Uterus (tissue), 4 donors: ENCODE measurements around the gene ZC3H12A. TPM values are rescaled to one million over a fixed set of nuclear protein-coding genes. Genes with fewer than 3 reads are reported as not detected.

Experiments
- DNase-seq, 2 donors: peaks; one replicate each; pipeline ENCODE4 v3.0.0-alpha.2; 2019 to 2020
- H3K27ac ChIP-seq, 2 donors: fragments of 200-600 bp; sonication (generic); 1 replicate in 1 of 2; 2 replicates in 1 of 2; pipeline ENCODE4 v1.5.1; 2016 to 2018
- H3K27me3 ChIP-seq, 2 donors: fragments of 200-600 bp; sonication (generic); one replicate each; pipeline ENCODE4 v1.5.1; 2018 to 2019; ENCODE audit warnings: control low read depth in 1 of 2
- H3K36me3 ChIP-seq, 2 donors: fragments of 200-600 bp; sonication (generic); one replicate each; pipeline ENCODE4 v1.5.1; 2019; ENCODE audit warnings: control low read depth in 1 of 2
- H3K4me1 ChIP-seq, 2 donors: fragments of 200-600 bp; sonication (generic); one replicate each; pipeline ENCODE4 v1.5.1; 2018 to 2019; ENCODE audit warnings: control low read depth in 1 of 2
- H3K4me3 ChIP-seq, 2 donors: fragments of 200-600 bp; sonication (generic); 1 replicate in 1 of 2; 2 replicates in 1 of 2; pipeline ENCODE4 v1.5.1; 2018 to 2019; ENCODE audit warnings: mild to moderate bottlenecking in 1 of 2
- H3K9me3 ChIP-seq, 2 donors: fragments of 200-600 bp; sonication (generic); one replicate each; pipeline ENCODE4 v1.5.1; 2019; ENCODE audit warnings: control low read depth in 1 of 2
- POLR2A ChIP-seq, 2 donors: fragments of 450-650 bp; IDR thresholded peaks; one replicate each; pipeline ENCODE4 v1.6.1; 2016; ENCODE audit warnings: antibody characterized with exemption in 2 of 2, mild to moderate bottlenecking in 1 of 2, moderate library complexity in 1 of 2
- intact Hi-C: fragments of 100-400 bp; cut with DNase I; formaldehyde crosslinking; loops from one replicate; pipeline ENCODE4 v1.15.1; 2023; ENCODE audit warnings: low total_unique reads
- total RNA-seq, 4 donors: library from RNA; depleted of rRNA in 3 of 4; stranded (reverse); fragments of >200 nt in 3 of 4; gene quantifications; one replicate each; pipeline versions ENCODE4 v1.1.0 to v1.2.4, GENCODE V29; 2014 to 2023
- TF ChIP-seq, protein P1 (sequence below), 4 experiments: fragments of 200-600 bp in 2 of 4; fragments of 450-650 bp in 2 of 4; sonication (generic) in 2 of 4; IDR thresholded peaks; one replicate each; pipeline ENCODE4 v1.5.1; 2016 to 2019; ENCODE audit warnings: antibody characterized with exemption in 4 of 4, mild to moderate bottlenecking in 2 of 4, moderate library complexity in 1 of 4
- donor health status: DM: yes; HTN: yes; CAD: no.

The ZC3H12A gene
- total RNA-seq, 4 donors from 2014 or later: 2.5 to 11.5 (median 8.5) TPM

DNA sequence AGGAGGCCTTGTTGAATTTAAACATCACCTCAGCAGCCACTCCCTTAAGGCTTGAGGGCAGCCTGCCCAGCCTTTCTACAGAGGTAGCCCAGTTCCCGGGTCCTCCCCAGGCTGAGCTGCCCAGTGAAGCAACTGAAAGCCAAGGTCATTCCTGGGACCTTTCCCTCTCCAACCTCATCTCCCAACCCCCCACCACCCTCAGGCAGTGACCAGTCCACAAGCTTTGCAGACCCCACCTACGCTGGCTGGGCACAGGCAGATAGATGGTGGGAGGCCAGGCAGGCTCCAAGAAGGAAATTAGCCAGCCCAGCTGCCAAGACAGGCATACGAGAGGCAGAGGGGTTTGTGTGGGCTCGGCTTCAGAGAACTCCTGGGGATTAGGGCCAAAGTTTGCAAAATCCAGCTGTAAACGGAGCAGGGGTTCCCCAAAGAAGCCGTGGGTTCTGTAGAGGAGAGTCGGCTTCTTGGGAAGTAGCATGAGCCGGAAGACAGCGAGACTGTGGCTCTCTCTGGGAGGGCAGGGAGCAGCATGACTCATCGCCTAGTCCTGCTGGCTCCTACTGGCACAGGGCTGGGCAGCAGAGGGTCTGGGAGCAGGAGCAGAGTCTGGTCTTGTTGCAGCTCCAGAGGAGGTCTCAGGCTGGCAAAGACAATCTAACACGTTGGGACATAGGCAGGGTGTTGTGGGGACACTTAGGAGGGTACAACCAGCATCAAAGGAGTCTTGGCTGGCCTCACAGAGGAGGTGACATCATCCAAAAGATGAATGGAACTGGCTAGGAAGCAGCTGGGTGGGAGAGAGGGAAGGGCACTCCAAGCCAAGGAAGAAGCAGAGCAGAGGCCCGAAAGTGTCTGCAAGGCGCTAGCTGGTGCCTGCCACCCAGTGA lies 2.8 kb upstream of the ZC3H12A start:
- peaks cover 7 to 18% of the 10 kb centered on the region in 2 donors for H3K4me1 ChIP-seq
- peak overlapping the region in 1 of 2 donors; percentile 20 for H3K4me3 ChIP-seq
- intact Hi-C loops: no loop called here
- H3K9me3 ChIP-seq: no peaks in the 10 kb centered on the region
- H3K27me3 ChIP-seq: no peaks in the 10 kb centered on the region
- TF ChIP-seq POLR2A (IDR thresholded peaks at IDR 0.05): peak in 1 of 2 donors; percentile 29
- TF ChIP-seq, protein P1, sequence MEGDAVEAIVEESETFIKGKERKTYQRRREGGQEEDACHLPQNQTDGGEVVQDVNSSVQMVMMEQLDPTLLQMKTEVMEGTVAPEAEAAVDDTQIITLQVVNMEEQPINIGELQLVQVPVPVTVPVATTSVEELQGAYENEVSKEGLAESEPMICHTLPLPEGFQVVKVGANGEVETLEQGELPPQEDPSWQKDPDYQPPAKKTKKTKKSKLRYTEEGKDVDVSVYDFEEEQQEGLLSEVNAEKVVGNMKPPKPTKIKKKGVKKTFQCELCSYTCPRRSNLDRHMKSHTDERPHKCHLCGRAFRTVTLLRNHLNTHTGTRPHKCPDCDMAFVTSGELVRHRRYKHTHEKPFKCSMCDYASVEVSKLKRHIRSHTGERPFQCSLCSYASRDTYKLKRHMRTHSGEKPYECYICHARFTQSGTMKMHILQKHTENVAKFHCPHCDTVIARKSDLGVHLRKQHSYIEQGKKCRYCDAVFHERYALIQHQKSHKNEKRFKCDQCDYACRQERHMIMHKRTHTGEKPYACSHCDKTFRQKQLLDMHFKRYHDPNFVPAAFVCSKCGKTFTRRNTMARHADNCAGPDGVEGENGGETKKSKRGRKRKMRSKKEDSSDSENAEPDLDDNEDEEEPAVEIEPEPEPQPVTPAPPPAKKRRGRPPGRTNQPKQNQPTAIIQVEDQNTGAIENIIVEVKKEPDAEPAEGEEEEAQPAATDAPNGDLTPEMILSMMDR (IDR thresholded peaks at IDR 0.05): no peak
- DNase-seq: peak; percentile 66 to 78
- H3K27ac ChIP-seq: peak overlapping the region; percentile 85 to 94
- no peaks in the 10 kb centered on the region for H3K36me3 ChIP-seq

- TF ChIP-seq, protein P1 (IDR thresholded peaks at IDR 0.05): no peak
- TF ChIP-seq POLR2A (IDR thresholded peaks at IDR 0.05): no peak
- peaks cover 13 to 24% of the 10 kb centered on the region in 2 donors for H3K4me1 ChIP-seq
- no peak overlapping the region for H3K4me3 ChIP-seq
- no peaks in the 10 kb centered on the region for H3K27me3 ChIP-seq
- no peaks in the 10 kb centered on the region for H3K9me3 ChIP-seq
- H3K27ac ChIP-seq: peak overlapping the region; percentile 85 to 94
- no peak for DNase-seq
- intact Hi-C loops: no loop called here
- H3K36me3 ChIP-seq: no peaks in the 10 kb centered on the region
Observed at GRCh38 chr1:37472281-37472680, 2.1 kb upstream of the ZC3H12A start.

GRCh38 chr1:37472994-37473393 lies 1.4 kb upstream of the ZC3H12A start:
- H3K4me1 ChIP-seq: peaks cover 14 to 29% of the 10 kb centered on the region in 2 donors

DNA sequence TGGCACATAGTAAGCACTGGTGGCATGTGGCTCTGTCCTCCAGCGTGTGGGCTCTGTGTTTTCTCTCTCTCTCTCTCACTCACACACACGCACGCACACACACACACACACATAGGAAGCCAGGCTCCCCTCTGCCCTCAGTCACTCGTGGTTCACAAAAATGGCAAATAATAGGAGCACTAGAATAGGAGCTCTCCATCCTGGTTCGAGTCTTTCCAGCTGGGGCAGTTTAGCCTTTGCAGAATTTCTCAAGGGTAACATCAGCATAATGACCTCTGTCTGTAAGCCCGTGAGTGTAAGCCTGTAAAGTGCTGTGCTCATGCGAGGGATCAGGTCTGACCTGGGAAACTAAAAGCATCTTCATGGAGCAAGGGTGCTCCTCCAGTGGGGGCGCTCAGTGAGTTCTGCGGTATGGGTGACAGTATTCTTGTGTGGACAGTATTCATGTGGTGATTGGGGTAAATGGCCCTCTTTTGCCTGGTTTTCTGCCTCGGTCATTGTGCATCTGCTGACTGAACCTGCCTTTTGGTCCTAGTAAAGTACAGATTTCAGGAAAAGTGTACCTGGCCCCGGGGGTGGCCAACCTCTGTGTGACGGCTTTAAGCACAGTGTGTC lies 842 bp upstream of the ZC3H12A start:
- intact Hi-C loops: no loop called here
- Histone ChIP-seq H3K4me1 (peaks cover 14 to 32% of the 10 kb centered on the region in 2 donors), H3K27ac (peak overlapping the region; percentile 85 to 94), H3K9me3 (no peaks in the 10 kb centered on the region), H3K27me3 (no peaks in the 10 kb centered on the region), H3K36me3 (no peaks in the 10 kb centered on the region), H3K4me3 (peak overlapping the region; percentile 89 to 92)
- DNase-seq: no peak
- TF ChIP-seq POLR2A (IDR thresholded peaks at IDR 0.05): no peak
- TF ChIP-seq, protein P1 (IDR thresholded peaks at IDR 0.05): no peak

More at GRCh38 chr1:37472994-37473393, 1.4 kb upstream of the ZC3H12A start:
- TF ChIP-seq POLR2A (IDR thresholded peaks at IDR 0.05): no peak
- TF ChIP-seq, protein P1 (IDR thresholded peaks at IDR 0.05): no peak
- H3K4me3 ChIP-seq: no peak overlapping the region
- H3K27ac ChIP-seq: peak overlapping the region; percentile 85 to 94
- intact Hi-C loops: no loop called here
- H3K27me3 ChIP-seq: no peaks in the 10 kb centered on the region
- no peak for DNase-seq
- no peaks in the 10 kb centered on the region for H3K36me3 ChIP-seq
- no peaks in the 10 kb centered on the region for H3K9me3 ChIP-seq
